Measurements from ENCODE around the gene CD82. TPM values are rescaled to one million over a fixed set of nuclear protein-coding genes. Genes with fewer than 3 reads are reported as not detected.
A peak's percentile ranks its signal among the peaks of the same experiment; 100 is the strongest.

Gene CD82
- polyA plus RNA-seq, 3 donors = 40.8 to 89.0 (median 43.0) TPM

- peaks cover 65% of the 10 kb centered on the region in 2 donors for H3K4me1 ChIP-seq (ENCODE audit: control insufficient read depth in 1 of 2, insufficient read depth in 2 of 2, low read length in 2 of 2)
- Mint-ChIP-seq H3K9me3 (peaks cover 0 to 1% (median 0%) of the 10 kb centered on the region in 7 donors), H3K4me3 (peak overlapping the region; percentile 85 to 86), H3K27me3 (ENCODE audit: low read depth in 3 of 3) (peaks cover 2 to 5% (median 3%) of the 10 kb centered on the region in 3 donors), H3K36me3 (peaks cover 12 to 14% of the 10 kb centered on the region in 2 donors), H3K4me1 (peaks cover 63% of the 10 kb centered on the region), H3K27ac (peak overlapping the region; percentile 96 to 99 (median 97))
- intact Hi-C loops (cut with micrococcal nuclease) = loop anchor here in 1 of 2 donors (10.0 kb wide), 1 partner anchor 351 kb away; no protein-coding TSS in a partner anchor
- H3K27me3 ChIP-seq (ENCODE audit: control insufficient read depth in 2 of 2, insufficient read depth in 2 of 2, low read length in 2 of 2) = no peaks in the 10 kb centered on the region
- peak overlapping the region; percentile 61 for H2AFZ ChIP-seq (ENCODE audit: insufficient read depth, low read depth, low read length, poor library complexity, severe bottlenecking)
- H3K4me3 ChIP-seq (replicated peaks in 1 of 3; ENCODE audit: low read depth in 2 of 3, low read length in 3 of 3) = peak overlapping the region in 1 of 3 experiments; percentile 76
- H3K27ac ChIP-seq (ENCODE audit: low read depth in 1 of 2, low read length in 2 of 2) = peak overlapping the region; percentile 98 to 99
- H3K79me2 ChIP-seq (ENCODE audit: insufficient read depth, low read length) = peaks cover 29% of the 10 kb centered on the region
- H3K4me2 ChIP-seq (replicated peaks; ENCODE audit: extremely low read depth, low read length, poor library complexity, severe bottlenecking) = peak overlapping the region; percentile 87
- H4K20me1 ChIP-seq (ENCODE audit: insufficient read depth, low read length) = no peaks in the 10 kb centered on the region
- peak overlapping the region; percentile 97 for H3K9ac ChIP-seq (ENCODE audit: insufficient read depth, low read length, poor library complexity, severe bottlenecking)
- no peak for DNase-seq
- 86% methylated on average over 1 of the region's 7 CpGs for WGBS (ENCODE audit: insufficient coverage)
- TF ChIP-seq CTCF (IDR thresholded peaks at IDR 0.05) = no peak
- H3K9me3 ChIP-seq (replicated peaks in 1 of 2; ENCODE audit: control insufficient read depth in 1 of 2, insufficient read depth in 1 of 2, low read length in 2 of 2) = no peaks in the 10 kb centered on the region
- H3K36me3 ChIP-seq (replicated peaks in 1 of 2; ENCODE audit: control insufficient read depth in 1 of 2, insufficient read depth in 2 of 2, low read length in 2 of 2) = no peaks in the 10 kb centered on the region
These were observed 1.3 kb upstream of the CD82 start for GRCh38 chr11:44564166-44564565.

DNA sequence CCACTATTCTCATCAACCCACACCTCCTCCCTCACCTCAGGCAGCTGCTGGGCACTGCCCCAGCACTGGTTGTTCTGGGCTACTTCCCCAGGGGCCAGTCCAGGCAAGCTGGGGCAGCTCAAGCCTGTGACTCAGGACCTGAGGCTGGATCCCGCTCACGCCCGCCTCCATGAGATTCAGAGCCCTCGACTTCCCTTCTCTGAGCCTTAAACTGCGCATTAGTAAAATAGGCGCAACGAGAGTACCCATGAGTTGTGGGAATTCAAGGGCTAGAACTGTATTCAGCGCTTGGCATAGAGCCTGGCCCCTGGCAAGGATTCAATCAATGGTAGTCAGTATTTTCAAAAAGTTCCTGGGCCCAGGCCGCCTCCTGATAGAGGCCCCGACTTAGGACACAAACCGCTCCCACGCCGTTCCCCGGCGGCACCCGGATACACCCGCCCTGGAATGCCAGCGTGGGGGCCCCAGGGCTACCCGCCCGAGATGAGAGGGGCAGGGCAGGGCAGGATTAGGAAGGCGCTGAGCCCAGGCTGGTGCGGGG is 723 bp upstream of the CD82 start:
- H2AFZ ChIP-seq (ENCODE audit: insufficient read depth, low read depth, low read length, poor library complexity, severe bottlenecking) = peak overlapping the region; percentile 61

More for the DNA sequence above, 723 bp upstream of the CD82 start:
- Histone ChIP-seq H3K36me3 (replicated peaks in 1 of 2; ENCODE audit: control insufficient read depth in 1 of 2, insufficient read depth in 2 of 2, low read length in 2 of 2) (no peaks in the 10 kb centered on the region), H3K4me1 (ENCODE audit: control insufficient read depth in 1 of 2, insufficient read depth in 2 of 2, low read length in 2 of 2) (peaks cover 65% of the 10 kb centered on the region in 2 donors), H3K9ac (ENCODE audit: insufficient read depth, low read length, poor library complexity, severe bottlenecking) (peak overlapping the region; percentile 97), H3K4me3 (replicated peaks in 1 of 3; ENCODE audit: low read depth in 2 of 3, low read length in 3 of 3) (peak overlapping the region; percentile 61 to 76 (median 76)), H3K4me2 (replicated peaks; ENCODE audit: extremely low read depth, low read length, poor library complexity, severe bottlenecking) (peak overlapping the region; percentile 87), H3K9me3 (replicated peaks in 1 of 2; ENCODE audit: control insufficient read depth in 1 of 2, insufficient read depth in 1 of 2, low read length in 2 of 2) (no peaks in the 10 kb centered on the region), H4K20me1 (ENCODE audit: insufficient read depth, low read length) (no peaks in the 10 kb centered on the region), H3K79me2 (ENCODE audit: insufficient read depth, low read length) (peaks cover 31% of the 10 kb centered on the region), H3K27ac (ENCODE audit: low read depth in 1 of 2, low read length in 2 of 2) (peak overlapping the region; percentile 98 to 99), H3K27me3 (ENCODE audit: control insufficient read depth in 2 of 2, insufficient read depth in 2 of 2, low read length in 2 of 2) (no peaks in the 10 kb centered on the region)
- Mint-ChIP-seq H3K27ac (peak overlapping the region; percentile 96 to 99 (median 97)), H3K27me3 (ENCODE audit: low read depth in 3 of 3) (peaks cover 2 to 5% (median 3%) of the 10 kb centered on the region in 3 donors), H3K9me3 (peaks cover 0 to 1% (median 0%) of the 10 kb centered on the region in 7 donors), H3K36me3 (peaks cover 12 to 18% of the 10 kb centered on the region in 2 donors), H3K4me1 (peaks cover 64% of the 10 kb centered on the region), H3K4me3 (peak overlapping the region; percentile 85 to 86)
- under 1% methylated on average over 22 of the region's 22 CpGs for WGBS (ENCODE audit: insufficient coverage)
- intact Hi-C loops (cut with micrococcal nuclease) = loop anchor here in 1 of 2 donors (10.0 kb wide), 1 partner anchor 350 kb away; no protein-coding TSS in a partner anchor
- TF ChIP-seq CTCF (IDR thresholded peaks at IDR 0.05) = no peak
- peak; percentile 91 to 95 (median 94) for DNase-seq

Measured in CD14-positive monocyte (primary cell).